Measurements from ENCODE around the gene TPCN2. TPM values are rescaled to one million over a fixed set of nuclear protein-coding genes. Genes with fewer than 3 reads are reported as not detected.

TPCN2 gene
- polyA plus RNA-seq, 2 donors = 6.5 to 12.1 TPM

GRCh38 chr11:69009441-69010211, 39.1 kb upstream of the TPCN2 start:
- Histone ChIP-seq H3K27ac (ENCODE audit: low read depth in 2 of 2, low read length in 1 of 2) (peak overlapping the region; percentile 84 to 89), H3K36me3 (ENCODE audit: control insufficient read depth in 2 of 2, insufficient read depth in 2 of 2, low read length in 1 of 2) (peaks cover 0 to 2% of the 10 kb centered on the region in 2 donors), H3K27me3 (ENCODE audit: control insufficient read depth in 1 of 2, insufficient read depth in 2 of 2, low read length in 2 of 2) (no peaks in the 10 kb centered on the region), H3K9me3 (ENCODE audit: control insufficient read depth in 2 of 2, insufficient read depth in 1 of 2, low read depth in 1 of 2, low read length in 1 of 2) (no peaks in the 10 kb centered on the region), H3K4me3 (ENCODE audit: low read depth in 1 of 2, low read length in 2 of 2) (no peak overlapping the region), H3K4me1 (ENCODE audit: control insufficient read depth in 2 of 2, insufficient read depth in 2 of 2, low read length in 1 of 2) (peaks cover 5 to 28% of the 10 kb centered on the region in 2 donors)
- 45 to 66% methylated on average over 16 of the region's 16 CpGs for WGBS, 2 donors

DNA sequence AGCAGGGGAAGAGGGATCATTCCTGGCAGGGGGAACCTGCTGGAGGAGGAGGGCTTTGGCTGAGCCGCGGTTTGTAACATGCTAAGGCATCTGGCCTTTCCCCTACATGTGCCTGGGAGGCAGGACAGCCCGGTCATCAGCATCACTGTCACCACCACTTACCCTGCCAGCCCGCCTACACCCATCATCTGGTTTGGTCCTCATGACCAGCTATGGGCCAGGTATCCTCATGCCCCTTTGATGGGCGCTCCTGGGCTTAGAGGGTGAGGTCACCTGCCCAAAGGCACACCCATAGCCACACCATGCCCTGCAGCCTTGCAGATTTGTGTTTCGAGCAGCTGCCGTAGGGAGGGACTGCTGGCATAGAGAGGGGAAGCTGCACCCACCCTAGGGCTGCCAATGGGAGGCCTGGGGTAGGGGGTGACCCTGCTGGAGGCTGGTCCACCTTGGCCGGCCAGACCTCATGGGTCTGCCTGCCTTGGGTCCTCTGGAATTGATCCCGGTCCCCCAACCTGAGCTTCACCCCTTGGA, 38.3 kb upstream of the TPCN2 start:
- peak overlapping the region; percentile 13 to 27 for H3K4me3 ChIP-seq (ENCODE audit: low read depth in 1 of 2, low read length in 2 of 2)

DNA sequence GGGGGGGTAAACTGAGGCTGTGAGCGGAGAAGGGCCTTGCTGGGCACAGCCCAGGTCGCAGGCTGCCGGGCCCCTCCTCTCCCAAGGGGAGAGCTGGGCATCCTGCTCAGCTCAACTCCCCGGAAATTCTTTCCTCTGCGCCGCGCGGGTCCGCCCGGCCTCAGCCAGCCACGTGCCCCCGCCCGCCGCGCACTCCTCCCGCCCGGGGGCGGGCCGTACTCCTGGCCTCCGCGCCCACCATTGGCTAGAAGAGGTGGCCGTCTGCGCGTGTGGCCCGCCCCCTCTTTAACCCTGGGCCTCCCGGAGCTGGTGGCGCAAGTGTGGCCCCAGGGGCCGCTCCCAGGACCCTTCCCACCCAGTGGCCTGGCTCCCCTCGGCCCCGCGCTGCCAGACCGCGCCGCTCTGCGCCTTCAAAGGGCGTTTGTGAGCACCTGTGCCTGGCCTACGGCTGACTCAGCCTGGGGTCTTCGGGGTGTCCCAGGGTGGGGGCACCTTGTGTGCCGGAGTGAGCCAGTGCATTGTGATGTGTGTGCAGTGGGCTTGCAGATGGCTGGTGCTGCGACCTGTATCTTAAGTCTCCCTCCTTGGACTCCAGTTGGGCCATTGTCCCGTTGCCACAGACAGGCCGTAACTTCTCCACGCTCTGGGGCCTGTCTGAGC, 37.6 kb upstream of the TPCN2 start:
- WGBS, 2 donors = 8 to 19% methylated on average over 25 to 43 of the region's 43 CpGs
- Histone ChIP-seq H3K9me3 (ENCODE audit: control insufficient read depth in 2 of 2, insufficient read depth in 1 of 2, low read depth in 1 of 2, low read length in 1 of 2) (peaks cover 0 to 2% of the 10 kb centered on the region in 2 donors), H3K36me3 (ENCODE audit: control insufficient read depth in 2 of 2, insufficient read depth in 2 of 2, low read length in 1 of 2) (no peaks in the 10 kb centered on the region), H3K4me1 (ENCODE audit: control insufficient read depth in 2 of 2, insufficient read depth in 2 of 2, low read length in 1 of 2) (peaks cover 8 to 27% of the 10 kb centered on the region in 2 donors), H3K27me3 (ENCODE audit: control insufficient read depth in 1 of 2, insufficient read depth in 2 of 2, low read length in 2 of 2) (no peaks in the 10 kb centered on the region), H3K4me3 (ENCODE audit: low read depth in 1 of 2, low read length in 2 of 2) (peak overlapping the region; percentile 45 to 55), H3K27ac (ENCODE audit: low read depth in 2 of 2, low read length in 1 of 2) (peak overlapping the region; percentile 84 to 89)

More for the DNA sequence above, 38.3 kb upstream of the TPCN2 start:
- Histone ChIP-seq H3K9me3 (ENCODE audit: control insufficient read depth in 2 of 2, insufficient read depth in 1 of 2, low read depth in 1 of 2, low read length in 1 of 2) (no peaks in the 10 kb centered on the region), H3K27ac (ENCODE audit: low read depth in 2 of 2, low read length in 1 of 2) (peak overlapping the region; percentile 84 to 89), H3K4me1 (ENCODE audit: control insufficient read depth in 2 of 2, insufficient read depth in 2 of 2, low read length in 1 of 2) (peaks cover 6 to 27% of the 10 kb centered on the region in 2 donors), H3K36me3 (ENCODE audit: control insufficient read depth in 2 of 2, insufficient read depth in 2 of 2, low read length in 1 of 2) (peaks cover 0 to 2% of the 10 kb centered on the region in 2 donors), H3K27me3 (ENCODE audit: control insufficient read depth in 1 of 2, insufficient read depth in 2 of 2, low read length in 2 of 2) (no peaks in the 10 kb centered on the region)
- WGBS, 2 donors = 27 to 37% methylated on average over 8 to 9 of the region's 9 CpGs

- H3K9me3 ChIP-seq (ENCODE audit: control insufficient read depth in 2 of 2, insufficient read depth in 1 of 2, low read depth in 1 of 2, low read length in 1 of 2) = peaks cover 0 to 2% of the 10 kb centered on the region in 2 donors
- H3K27me3 ChIP-seq (ENCODE audit: control insufficient read depth in 1 of 2, insufficient read depth in 2 of 2, low read length in 2 of 2) = no peaks in the 10 kb centered on the region
- H3K36me3 ChIP-seq (ENCODE audit: control insufficient read depth in 2 of 2, insufficient read depth in 2 of 2, low read length in 1 of 2) = no peaks in the 10 kb centered on the region
- 58 to 68% methylated on average over 9 of the region's 9 CpGs for WGBS, 2 donors
- peaks cover 8 to 25% of the 10 kb centered on the region in 2 donors for H3K4me1 ChIP-seq (ENCODE audit: control insufficient read depth in 2 of 2, insufficient read depth in 2 of 2, low read length in 1 of 2)
- peak overlapping the region; percentile 45 to 55 for H3K4me3 ChIP-seq (ENCODE audit: low read depth in 1 of 2, low read length in 2 of 2)
- peak overlapping the region; percentile 84 to 88 for H3K27ac ChIP-seq (ENCODE audit: low read depth in 2 of 2, low read length in 1 of 2)
Measured at GRCh38 chr11:69011624-69012091, 37.1 kb upstream of the TPCN2 start.

DNA sequence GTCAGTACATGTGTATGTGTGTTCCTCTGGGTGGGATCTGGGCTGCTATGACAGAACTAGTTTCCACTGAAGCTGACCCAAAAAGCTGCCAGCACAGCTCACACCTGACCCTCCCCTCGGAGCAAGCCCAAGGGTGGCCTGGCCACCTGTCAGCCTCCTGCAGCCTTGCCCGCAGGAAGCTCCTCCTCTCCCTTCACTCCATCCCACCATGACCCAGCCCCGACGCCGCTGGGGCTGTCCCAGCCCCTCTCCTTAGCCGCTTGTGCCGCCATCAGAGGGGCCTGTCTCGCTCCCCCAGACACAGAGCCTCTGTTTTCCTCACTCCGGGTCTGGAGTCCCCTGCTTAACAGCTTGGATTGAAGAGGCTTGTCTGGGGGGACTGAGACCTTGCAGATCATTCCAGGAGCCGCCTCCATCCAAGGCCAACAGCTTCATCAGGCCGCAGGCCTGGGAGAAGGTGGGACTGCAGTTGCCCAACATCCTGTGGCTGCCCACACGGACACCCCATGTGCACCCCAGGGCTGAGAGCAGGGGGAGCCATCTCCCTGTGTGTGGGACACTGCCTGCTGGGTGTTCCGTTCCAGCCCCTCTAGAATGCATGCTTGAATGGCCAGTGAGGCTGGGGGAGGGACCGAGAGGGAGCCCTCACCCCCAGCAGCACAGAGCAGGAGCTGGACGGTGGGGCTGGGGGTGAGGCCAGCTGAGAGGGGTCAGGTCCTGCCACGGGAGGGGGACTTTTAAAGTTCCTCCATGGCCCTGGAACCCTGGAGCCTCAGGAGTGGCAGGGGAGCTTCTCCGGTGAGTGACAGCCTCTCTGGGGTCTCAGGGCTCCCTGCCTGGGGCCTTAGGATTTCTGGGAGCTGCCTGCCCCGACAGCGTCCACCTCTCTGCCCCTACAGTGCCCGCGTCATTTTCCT, 36.4 kb upstream of the TPCN2 start:
- H3K4me1 ChIP-seq (ENCODE audit: control insufficient read depth in 2 of 2, insufficient read depth in 2 of 2, low read length in 1 of 2) = peaks cover 8 to 25% of the 10 kb centered on the region in 2 donors
- no peaks in the 10 kb centered on the region for H3K36me3 ChIP-seq (ENCODE audit: control insufficient read depth in 2 of 2, insufficient read depth in 2 of 2, low read length in 1 of 2)
- peaks cover 0 to 2% of the 10 kb centered on the region in 2 donors for H3K9me3 ChIP-seq (ENCODE audit: control insufficient read depth in 2 of 2, insufficient read depth in 1 of 2, low read depth in 1 of 2, low read length in 1 of 2)
- 48 to 49% methylated on average over 21 of the region's 21 CpGs for WGBS, 2 donors
- H3K27ac ChIP-seq (ENCODE audit: low read depth in 2 of 2, low read length in 1 of 2) = peak overlapping the region; percentile 84 to 88
- peak overlapping the region; percentile 45 to 55 for H3K4me3 ChIP-seq (ENCODE audit: low read depth in 1 of 2, low read length in 2 of 2)
- H3K27me3 ChIP-seq (ENCODE audit: control insufficient read depth in 1 of 2, insufficient read depth in 2 of 2, low read length in 2 of 2) = no peaks in the 10 kb centered on the region

- Histone ChIP-seq H3K27me3 (ENCODE audit: control insufficient read depth in 1 of 2, insufficient read depth in 2 of 2, low read length in 2 of 2) (no peaks in the 10 kb centered on the region), H3K4me1 (ENCODE audit: control insufficient read depth in 2 of 2, insufficient read depth in 2 of 2, low read length in 1 of 2) (peaks cover 8 to 25% of the 10 kb centered on the region in 2 donors), H3K9me3 (ENCODE audit: control insufficient read depth in 2 of 2, insufficient read depth in 1 of 2, low read depth in 1 of 2, low read length in 1 of 2) (peaks cover 0 to 2% of the 10 kb centered on the region in 2 donors), H3K27ac (ENCODE audit: low read depth in 2 of 2, low read length in 1 of 2) (peak within 1 kb of the TSS; percentile 84 to 88), H3K4me3 (ENCODE audit: low read depth in 1 of 2, low read length in 2 of 2) (peak within 1 kb of the TSS; percentile 45 to 55), H3K36me3 (ENCODE audit: control insufficient read depth in 2 of 2, insufficient read depth in 2 of 2, low read length in 1 of 2) (no peaks in the 10 kb centered on the region)
- WGBS, 2 donors = 5 to 10% methylated on average over 43 of the region's 43 CpGs
Measured at GRCh38 chr11:69013009-69013951, 35.5 kb upstream of the TPCN2 start, which contains the start of gene MRGPRF. TSS of gene MRGPRF (minus strand) at chr11:69013246. CDS start at chr11:69009901, 3,345 bp downstream.

DNA sequence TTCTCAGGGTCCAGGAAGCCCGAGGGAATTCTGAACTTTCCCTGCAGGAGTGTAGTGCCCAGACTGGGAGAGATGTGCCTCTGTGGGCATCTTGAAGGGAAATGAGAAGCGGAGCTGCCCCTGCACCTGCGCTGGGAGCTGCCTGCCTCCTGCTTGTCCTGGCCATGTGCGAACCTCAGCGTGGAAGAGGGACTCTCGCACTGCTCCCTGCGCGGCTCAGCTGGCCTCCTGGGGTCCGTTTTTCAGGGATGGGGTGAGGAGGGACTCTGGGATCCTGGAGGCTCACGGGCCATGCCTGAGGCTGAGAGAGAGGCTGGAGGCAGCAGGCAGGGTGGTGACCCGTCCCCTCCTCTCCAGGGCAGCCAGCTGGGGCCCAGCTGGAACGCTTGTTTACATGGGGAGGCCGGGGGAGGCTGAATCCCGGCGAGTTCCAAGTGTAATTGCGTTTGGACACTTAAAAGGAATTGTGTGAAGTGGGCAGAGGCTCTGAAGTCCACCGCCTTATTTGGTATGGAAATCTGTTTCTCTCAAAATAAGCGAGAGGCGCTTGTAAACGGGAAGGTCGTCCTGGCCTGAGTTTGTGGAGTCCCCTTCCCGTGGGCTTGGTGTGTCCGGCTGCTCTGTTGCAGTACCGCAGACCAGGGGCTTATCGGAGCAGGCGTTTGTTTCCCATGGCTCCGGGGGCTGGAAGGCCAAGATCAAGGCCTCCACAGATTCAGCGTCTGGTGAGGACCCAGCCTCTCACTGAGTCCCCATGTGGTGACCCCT, 34.5 kb upstream of the TPCN2 start:
- peak overlapping the region; percentile 80 to 84 for H3K27ac ChIP-seq (ENCODE audit: low read depth in 2 of 2, low read length in 1 of 2)
- H3K27me3 ChIP-seq (ENCODE audit: control insufficient read depth in 1 of 2, insufficient read depth in 2 of 2, low read length in 2 of 2) = no peaks in the 10 kb centered on the region
- H3K9me3 ChIP-seq (ENCODE audit: control insufficient read depth in 2 of 2, insufficient read depth in 1 of 2, low read depth in 1 of 2, low read length in 1 of 2) = peaks cover 0 to 2% of the 10 kb centered on the region in 2 donors
- WGBS, 2 donors = 47 to 52% methylated on average over 28 of the region's 28 CpGs
- H3K4me3 ChIP-seq (ENCODE audit: low read depth in 1 of 2, low read length in 2 of 2) = peak overlapping the region in 1 of 2 donors; percentile 13
- H3K4me1 ChIP-seq (ENCODE audit: control insufficient read depth in 2 of 2, insufficient read depth in 2 of 2, low read length in 1 of 2) = peaks cover 8 to 18% of the 10 kb centered on the region in 2 donors
- no peaks in the 10 kb centered on the region for H3K36me3 ChIP-seq (ENCODE audit: control insufficient read depth in 2 of 2, insufficient read depth in 2 of 2, low read length in 1 of 2)
